ENCODE data around the gene BICRA.

Gene BICRA

DNA sequence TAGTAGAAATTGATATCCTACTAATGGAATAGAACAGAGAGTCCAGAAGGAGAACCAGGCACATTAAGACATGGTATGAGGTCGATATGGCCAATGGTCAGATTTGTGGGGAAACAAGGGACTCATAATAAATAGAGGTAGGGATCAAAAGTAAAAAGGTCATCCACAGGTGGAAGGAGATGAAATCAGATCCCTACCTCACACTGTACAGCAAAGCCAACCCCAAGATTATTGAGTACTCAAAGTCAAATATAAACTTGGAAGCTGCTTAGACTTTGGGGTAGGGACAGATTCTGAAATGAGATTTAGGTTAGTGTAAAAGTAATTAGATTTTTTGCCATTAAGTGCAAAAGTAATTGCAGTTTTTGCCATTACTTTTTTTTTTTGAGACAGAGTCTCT is 40.7 kb downstream of the BICRA start:
- no peak overlapping the region for H3K27ac ChIP-seq
- no peak for DNase-seq (ENCODE audit: low read depth, low spot score)
- TF ChIP-seq POLR2AphosphoS5 (IDR thresholded peaks at IDR 0.05; ENCODE audit: borderline replicate concordance, low read depth, low read length) (no peak), FOXP2 (optimal IDR thresholded peaks at IDR 0.05; ENCODE audit: control extremely low read depth, extremely low read length, insufficient read depth) (no peak), EZH2 (IDR thresholded peaks at IDR 0.05) (no peak)

GRCh38 chr19:47650700-47651099 is 41.8 kb downstream of the BICRA start:
- no peaks in the 10 kb centered on the region for H3K9me3 ChIP-seq (ENCODE audit: low read depth, low read length)
- no peak overlapping the region for H3K27ac ChIP-seq
- H3K9ac ChIP-seq (ENCODE audit: insufficient read length), result no peak overlapping the region
- no peak for DNase-seq (ENCODE audit: low read depth, low spot score)
- H3K36me3 ChIP-seq (ENCODE audit: insufficient read depth, low read length), result peaks cover 17% of the 10 kb centered on the region
- no peak overlapping the region for H3K4me3 ChIP-seq
- TF ChIP-seq POLR2AphosphoS5 (IDR thresholded peaks at IDR 0.05; ENCODE audit: borderline replicate concordance, low read depth, low read length), result no peak
- TF ChIP-seq FOXP2 (optimal IDR thresholded peaks at IDR 0.05; ENCODE audit: control extremely low read depth, extremely low read length, insufficient read depth), result no peak
- TF ChIP-seq EZH2 (IDR thresholded peaks at IDR 0.05), result no peak

More for the DNA sequence above, 40.7 kb downstream of the BICRA start:
- H3K9me3 ChIP-seq (ENCODE audit: low read depth, low read length), result no peaks in the 10 kb centered on the region
- H3K9ac ChIP-seq (ENCODE audit: insufficient read length), result no peak overlapping the region
- peaks cover 17% of the 10 kb centered on the region for H3K36me3 ChIP-seq (ENCODE audit: insufficient read depth, low read length)
- no peak overlapping the region for H3K4me3 ChIP-seq

DNA sequence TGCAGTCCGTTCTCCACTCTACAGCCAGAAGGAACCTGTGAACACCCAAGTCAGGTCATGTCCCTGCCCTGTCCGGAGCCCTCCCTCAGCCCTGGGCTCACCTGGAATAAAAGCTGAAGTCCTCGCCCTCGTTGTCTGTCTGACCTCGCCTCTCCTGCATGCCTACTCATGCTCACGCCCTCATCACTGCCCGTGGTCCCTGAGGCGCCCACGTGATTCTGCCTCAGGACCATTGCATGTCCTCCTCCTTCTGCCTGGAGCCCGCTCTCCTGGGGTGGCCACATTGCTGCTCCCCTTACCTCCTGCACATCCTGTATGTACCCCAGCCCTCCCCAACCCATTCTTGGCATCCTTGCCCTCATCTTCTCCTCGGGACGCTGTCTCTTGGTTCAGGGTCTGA is 42.2 kb downstream of the BICRA start:
- peaks cover 17% of the 10 kb centered on the region for H3K36me3 ChIP-seq (ENCODE audit: insufficient read depth, low read length)
- no peak for DNase-seq (ENCODE audit: low read depth, low spot score)

DNA sequence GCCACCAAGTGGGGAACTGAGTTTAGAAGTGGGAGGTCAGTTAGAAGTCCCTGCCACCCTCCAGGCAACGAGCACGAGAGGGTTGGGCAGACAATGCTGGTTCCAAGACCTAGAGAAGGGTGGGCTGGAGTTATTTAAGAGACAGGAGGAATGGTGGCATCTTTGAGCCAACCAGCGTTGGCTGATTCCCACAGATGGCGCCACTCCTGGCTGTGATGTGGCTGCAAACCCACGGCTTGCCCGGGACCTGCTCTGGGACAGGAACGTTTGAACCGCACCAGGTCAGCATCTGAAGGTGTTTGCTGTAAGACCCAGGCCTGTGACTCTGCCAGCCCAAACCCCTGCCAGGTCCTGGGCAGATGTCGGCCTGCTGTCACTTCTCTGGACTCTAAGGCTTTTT is 42.8 kb downstream of the BICRA start:
- no peaks in the 10 kb centered on the region for H3K9me3 ChIP-seq (ENCODE audit: low read depth, low read length)
- H3K4me3 ChIP-seq, result no peak overlapping the region
- DNase-seq (ENCODE audit: low read depth, low spot score), result no peak
- no peak overlapping the region for H3K27ac ChIP-seq
- no peak for TF ChIP-seq EZH2 (IDR thresholded peaks at IDR 0.05)
- TF ChIP-seq POLR2AphosphoS5 (IDR thresholded peaks at IDR 0.05; ENCODE audit: borderline replicate concordance, low read depth, low read length), result no peak
- no peak for TF ChIP-seq FOXP2 (optimal IDR thresholded peaks at IDR 0.05; ENCODE audit: control extremely low read depth, extremely low read length, insufficient read depth)
- no peak overlapping the region for H3K9ac ChIP-seq (ENCODE audit: insufficient read length)
- peaks cover 11% of the 10 kb centered on the region for H3K36me3 ChIP-seq (ENCODE audit: insufficient read depth, low read length)

More for the DNA sequence above, 42.2 kb downstream of the BICRA start:
- Histone ChIP-seq H3K9me3 (ENCODE audit: low read depth, low read length) (no peaks in the 10 kb centered on the region), H3K9ac (ENCODE audit: insufficient read length) (no peak overlapping the region), H3K4me3 (no peak overlapping the region), H3K27ac (no peak overlapping the region)
- no peak for TF ChIP-seq POLR2AphosphoS5 (IDR thresholded peaks at IDR 0.05; ENCODE audit: borderline replicate concordance, low read depth, low read length)
- TF ChIP-seq EZH2 (IDR thresholded peaks at IDR 0.05), result no peak
- no peak for TF ChIP-seq FOXP2 (optimal IDR thresholded peaks at IDR 0.05; ENCODE audit: control extremely low read depth, extremely low read length, insufficient read depth)

- H3K9me3 ChIP-seq (ENCODE audit: low read depth, low read length), result no peaks in the 10 kb centered on the region
- H3K4me3 ChIP-seq, result no peak overlapping the region
- H3K27ac ChIP-seq, result no peak overlapping the region
- no peak overlapping the region for H3K9ac ChIP-seq (ENCODE audit: insufficient read length)
- H3K36me3 ChIP-seq (ENCODE audit: insufficient read depth, low read length), result peaks cover 5% of the 10 kb centered on the region; the same call in 1 of the 2 replicates
- TF ChIP-seq EZH2 (IDR thresholded peaks at IDR 0.05), result no peak
- TF ChIP-seq POLR2AphosphoS5 (IDR thresholded peaks at IDR 0.05; ENCODE audit: borderline replicate concordance, low read depth, low read length), result no peak
- no peak for TF ChIP-seq FOXP2 (optimal IDR thresholded peaks at IDR 0.05; ENCODE audit: control extremely low read depth, extremely low read length, insufficient read depth)
- DNase-seq (ENCODE audit: low read depth, low spot score), result no peak
These were observed 43.4 kb downstream of the BICRA start for GRCh38 chr19:47652285-47652684.

DNA sequence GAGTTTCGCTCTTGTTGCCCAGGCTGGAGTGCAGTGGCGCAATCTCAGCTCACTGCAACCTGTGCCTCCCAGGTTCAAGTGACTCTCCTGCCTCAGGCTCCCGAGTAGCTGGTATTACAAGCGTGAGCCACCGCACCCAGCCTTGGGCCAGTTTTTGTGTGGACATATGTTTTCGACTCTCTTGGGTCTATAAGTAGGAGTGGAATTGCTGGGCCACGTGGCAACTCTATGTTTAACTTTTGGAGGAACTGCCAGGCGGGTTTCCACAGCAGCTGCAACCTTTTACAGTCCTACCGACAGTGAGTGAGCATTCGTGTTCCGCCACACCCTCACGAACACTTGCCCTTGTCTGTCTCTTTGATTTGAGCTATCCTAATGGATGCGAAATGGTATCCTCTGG is 44.9 kb downstream of the BICRA start:
- Histone ChIP-seq H3K36me3 (ENCODE audit: insufficient read depth, low read length) (peaks cover 5% of the 10 kb centered on the region; the same call in 1 of the 2 replicates), H3K27ac (no peak overlapping the region), H3K9ac (ENCODE audit: insufficient read length) (no peak overlapping the region), H3K9me3 (ENCODE audit: low read depth, low read length) (no peaks in the 10 kb centered on the region), H3K4me3 (no peak overlapping the region)
- DNase-seq (ENCODE audit: low read depth, low spot score), result no peak
- TF ChIP-seq EZH2 (IDR thresholded peaks at IDR 0.05) (no peak), FOXP2 (optimal IDR thresholded peaks at IDR 0.05; ENCODE audit: control extremely low read depth, extremely low read length, insufficient read depth) (no peak), POLR2AphosphoS5 (IDR thresholded peaks at IDR 0.05; ENCODE audit: borderline replicate concordance, low read depth, low read length) (no peak)

- TF ChIP-seq EZH2 (IDR thresholded peaks at IDR 0.05) (no peak), POLR2AphosphoS5 (IDR thresholded peaks at IDR 0.05; ENCODE audit: borderline replicate concordance, low read depth, low read length) (no peak), FOXP2 (optimal IDR thresholded peaks at IDR 0.05; ENCODE audit: control extremely low read depth, extremely low read length, insufficient read depth) (no peak)
- Histone ChIP-seq H3K9ac (ENCODE audit: insufficient read length) (no peak overlapping the region), H3K4me3 (no peak overlapping the region), H3K36me3 (ENCODE audit: insufficient read depth, low read length) (no peaks in the 10 kb centered on the region), H3K9me3 (ENCODE audit: low read depth, low read length) (no peaks in the 10 kb centered on the region), H3K27ac (no peak overlapping the region)
- no peak for DNase-seq (ENCODE audit: low read depth, low spot score)
These were observed 48.8 kb downstream of the BICRA start for GRCh38 chr19:47657719-47658118.

DNA sequence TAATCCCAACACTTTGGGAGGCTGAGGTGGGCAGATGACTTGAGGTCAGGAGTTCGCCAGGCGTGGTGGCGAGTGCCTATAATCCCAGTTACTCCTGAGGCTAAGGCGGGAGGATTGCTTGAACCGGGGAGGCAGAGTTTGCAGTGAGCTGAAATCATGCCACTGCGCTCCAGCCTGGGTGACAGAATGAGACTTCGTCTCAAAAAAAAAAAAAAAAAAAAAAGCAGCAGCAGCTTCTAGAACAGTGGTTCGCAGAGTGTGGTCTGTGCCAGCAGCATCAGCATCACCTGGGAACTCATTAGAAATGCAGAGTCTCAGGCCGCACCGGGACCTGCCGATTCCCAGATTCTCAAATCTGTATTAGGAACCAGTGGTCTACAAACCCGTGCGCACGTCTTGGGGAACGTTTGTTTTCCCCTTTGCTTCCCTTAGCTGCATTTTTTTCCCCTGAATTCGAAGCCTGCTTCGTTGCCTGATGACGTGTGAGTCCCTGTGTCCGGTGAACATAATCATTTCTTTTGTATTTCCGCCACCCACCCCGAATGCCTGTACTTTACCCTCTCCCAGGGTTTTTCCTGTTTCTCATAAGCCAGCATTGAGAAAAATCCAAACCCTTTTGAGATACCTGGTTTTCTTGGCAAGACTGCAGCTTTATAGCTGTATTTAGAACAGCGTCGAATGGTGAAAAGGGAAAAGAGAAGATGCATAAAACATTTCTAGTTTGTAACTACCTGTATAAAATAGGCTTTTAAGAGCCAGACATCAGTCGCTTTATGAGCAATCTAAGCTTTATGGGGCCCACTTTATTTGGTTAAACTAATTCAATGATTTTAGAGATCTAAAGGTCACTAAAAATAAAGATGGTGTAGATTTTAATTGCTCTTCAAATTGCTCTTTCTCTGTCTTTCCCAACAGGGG is 49.8 kb downstream of the BICRA start:
- no peak overlapping the region for H3K9ac ChIP-seq (ENCODE audit: insufficient read length)
- H3K9me3 ChIP-seq (ENCODE audit: low read depth, low read length), result no peaks in the 10 kb centered on the region
- H3K36me3 ChIP-seq (ENCODE audit: insufficient read depth, low read length), result no peaks in the 10 kb centered on the region
- TF ChIP-seq POLR2AphosphoS5 (IDR thresholded peaks at IDR 0.05; ENCODE audit: borderline replicate concordance, low read depth, low read length) (no peak), FOXP2 (optimal IDR thresholded peaks at IDR 0.05; ENCODE audit: control extremely low read depth, extremely low read length, insufficient read depth) (no peak), EZH2 (IDR thresholded peaks at IDR 0.05) (no peak)
- H3K4me3 ChIP-seq, result no peak overlapping the region
- DNase-seq (ENCODE audit: low read depth, low spot score), result no peak
- no peak overlapping the region for H3K27ac ChIP-seq

Measured in SK-N-MC (cell line).